Endodermal cell (in vitro differentiated cells): Measurements from ENCODE around the gene STK36. TPM values are rescaled to one million over a fixed set of nuclear protein-coding genes. Genes with fewer than 3 reads are reported as not detected.

ENCODE experiments used
- DNase-seq: peaks from one replicate; pipeline ENCODE4 v3.0.0-alpha.2; 2017
- H3K27ac ChIP-seq: 2 replicates; pipeline ENCODE4 v1.5.1; 2013; ENCODE audit warnings: mild to moderate bottlenecking, low read depth, low read length, moderate library complexity
- H3K27me3 ChIP-seq: 2 replicates; pipeline ENCODE4 v1.6.1; 2013; ENCODE audit warnings: mild to moderate bottlenecking, low read length, moderate library complexity; ENCODE audit not compliant: insufficient read depth, control insufficient read depth, poor library complexity, severe bottlenecking
- H3K36me3 ChIP-seq: 2 replicates; pipeline ENCODE4 v1.7.0; 2013; ENCODE audit warnings: mild to moderate bottlenecking, low read length, moderate library complexity; ENCODE audit not compliant: control insufficient read depth, insufficient read depth
- H3K4me1 ChIP-seq: one replicate; pipeline ENCODE4 v1.7.0; 2013; ENCODE audit warnings: low read length; ENCODE audit not compliant: control insufficient read depth, insufficient read depth
- H3K4me3 ChIP-seq: 2 replicates; pipeline ENCODE4 v1.5.1; 2013; ENCODE audit warnings: mild to moderate bottlenecking, low read length, moderate library complexity
- H3K9ac ChIP-seq: 2 replicates; pipeline ENCODE4 v1.6.1; 2013; ENCODE audit warnings: mild to moderate bottlenecking, low read length, moderate library complexity; ENCODE audit not compliant: poor library complexity, severe bottlenecking; ENCODE audit errors: extremely low read depth
- H3K9me3 ChIP-seq: 2 replicates; pipeline ENCODE4 v1.6.1; 2013; ENCODE audit warnings: mild to moderate bottlenecking, low read length, moderate library complexity; ENCODE audit not compliant: control insufficient read depth
- H3K27ac Mint-ChIP-seq: 2 replicates; pipeline ENCODE4 v1.8.0; 2020; ENCODE audit warnings: mixed read lengths
- H3K27me3 Mint-ChIP-seq: 2 replicates; pipeline ENCODE4 v1.8.0; 2021; ENCODE audit warnings: mild to moderate bottlenecking, mixed read lengths; ENCODE audit not compliant: insufficient read depth
- H3K36me3 Mint-ChIP-seq: 2 replicates; pipeline ENCODE4 v1.8.0; 2020; ENCODE audit warnings: low read depth, mixed read lengths
- H3K4me1 Mint-ChIP-seq: 2 replicates; pipeline ENCODE4 v1.8.0; 2020; ENCODE audit warnings: mixed read lengths
- H3K4me3 Mint-ChIP-seq: 2 replicates; pipeline ENCODE4 v1.8.0; 2020; ENCODE audit warnings: mild to moderate bottlenecking, moderate library complexity, mixed read lengths
- H3K9me3 Mint-ChIP-seq: 2 replicates; pipeline ENCODE4 v1.8.0; 2020; ENCODE audit warnings: mild to moderate bottlenecking, mixed read lengths
- WGBS, 2 experiments: methylation state at CpG; one replicate each; pipeline versions ENCODE4 v1.1.5 to v1.1.7; 2013; ENCODE audit warnings: missing lambda C conversion rate in 2 of 2, mixed read lengths in 1 of 2; ENCODE audit not compliant: insufficient coverage in 1 of 2, insufficient read length in 1 of 2; 5-methylcytosine and 5-hydroxymethylcytosine counted together
- total RNA-seq, 2 donors: library from RNA; stranded (reverse); fragmentation: NEBNext Ultra II Directional in 1 of 2; extraction: Animal tissue kit (Norgen Biotek cat#: 25700) in 1 of 2; gene quantifications; 2 replicates in 1 of 2; 3 replicates in 1 of 2; pipeline ENCODE4 v1.2.1, GENCODE V29; 2021
- TF ChIP-seq, protein P1 (sequence below): fragments of 200-600 bp; sonication (generic); conservative IDR thresholded peaks from 2 replicates; pipeline ENCODE4 v1.5.0; 2021; ENCODE audit warnings: antibody characterized with exemption, mild to moderate bottlenecking

Gene STK36
- total RNA-seq, 2 donors from 2014 or later, result 73.5 to 87.4 TPM

DNA sequence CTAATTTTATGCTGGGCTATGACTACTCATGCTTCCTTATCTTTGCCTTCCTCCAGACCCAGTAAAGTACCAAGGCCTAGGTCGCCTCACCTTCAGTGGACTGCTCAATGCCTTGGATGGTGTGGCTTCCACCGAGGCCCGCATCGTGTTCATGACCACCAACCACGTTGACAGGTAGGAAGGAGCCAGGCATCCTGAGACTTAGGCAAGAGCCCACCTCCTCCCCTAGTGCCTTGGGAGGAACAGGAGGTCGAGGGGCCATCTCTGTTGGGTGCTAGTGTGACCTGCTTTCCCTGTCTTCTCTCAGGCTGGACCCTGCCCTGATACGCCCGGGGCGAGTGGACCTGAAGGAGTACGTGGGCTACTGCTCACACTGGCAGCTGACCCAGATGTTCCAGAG lies 9.1 kb upstream of the STK36 start:
- H3K27me3 ChIP-seq, result no peaks in the 10 kb centered on the region
- H3K27me3 Mint-ChIP-seq, result peaks cover 2% of the 10 kb centered on the region
- H3K36me3 ChIP-seq, result peaks cover 64% of the 10 kb centered on the region
- no peak overlapping the region for H3K27ac Mint-ChIP-seq
- no peak overlapping the region for H3K27ac ChIP-seq
- DNase-seq, result no peak
- no peaks in the 10 kb centered on the region for H3K9me3 Mint-ChIP-seq
- no peaks in the 10 kb centered on the region for H3K9me3 ChIP-seq
- H3K4me3 ChIP-seq, result no peak overlapping the region
- H3K4me1 ChIP-seq, result no peaks in the 10 kb centered on the region
- H3K36me3 Mint-ChIP-seq, result peaks cover 48% of the 10 kb centered on the region
- TF ChIP-seq, protein P1, sequence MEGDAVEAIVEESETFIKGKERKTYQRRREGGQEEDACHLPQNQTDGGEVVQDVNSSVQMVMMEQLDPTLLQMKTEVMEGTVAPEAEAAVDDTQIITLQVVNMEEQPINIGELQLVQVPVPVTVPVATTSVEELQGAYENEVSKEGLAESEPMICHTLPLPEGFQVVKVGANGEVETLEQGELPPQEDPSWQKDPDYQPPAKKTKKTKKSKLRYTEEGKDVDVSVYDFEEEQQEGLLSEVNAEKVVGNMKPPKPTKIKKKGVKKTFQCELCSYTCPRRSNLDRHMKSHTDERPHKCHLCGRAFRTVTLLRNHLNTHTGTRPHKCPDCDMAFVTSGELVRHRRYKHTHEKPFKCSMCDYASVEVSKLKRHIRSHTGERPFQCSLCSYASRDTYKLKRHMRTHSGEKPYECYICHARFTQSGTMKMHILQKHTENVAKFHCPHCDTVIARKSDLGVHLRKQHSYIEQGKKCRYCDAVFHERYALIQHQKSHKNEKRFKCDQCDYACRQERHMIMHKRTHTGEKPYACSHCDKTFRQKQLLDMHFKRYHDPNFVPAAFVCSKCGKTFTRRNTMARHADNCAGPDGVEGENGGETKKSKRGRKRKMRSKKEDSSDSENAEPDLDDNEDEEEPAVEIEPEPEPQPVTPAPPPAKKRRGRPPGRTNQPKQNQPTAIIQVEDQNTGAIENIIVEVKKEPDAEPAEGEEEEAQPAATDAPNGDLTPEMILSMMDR, result no peak
- H3K4me3 Mint-ChIP-seq, result no peak overlapping the region
- H3K4me1 Mint-ChIP-seq, result peaks cover 10% of the 10 kb centered on the region
- H3K9ac ChIP-seq, result no peak overlapping the region
- 95 to 98% methylated on average over 9 to 10 of the region's 10 CpGs for WGBS, 2 experiments

DNA sequence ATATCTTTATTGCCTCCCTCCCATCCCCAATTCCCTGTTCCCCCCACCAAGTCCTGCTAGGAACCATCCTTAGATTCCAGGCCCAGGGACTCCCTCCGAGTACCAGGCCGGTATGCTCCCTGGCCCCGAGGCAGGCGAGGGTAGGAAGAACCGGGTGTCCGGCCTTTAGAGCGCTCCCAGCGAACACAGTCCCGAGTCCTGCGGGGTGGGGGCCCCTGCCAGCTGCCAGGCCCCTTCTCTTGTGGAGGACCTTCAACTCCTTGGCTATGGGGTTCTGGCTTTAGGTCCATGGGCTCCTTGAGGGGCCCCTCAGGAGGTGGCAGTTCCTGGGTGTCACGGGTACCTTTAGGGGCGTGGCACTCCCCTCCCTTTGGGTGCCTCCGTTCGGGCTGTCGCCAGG lies 8.0 kb upstream of the STK36 start:
- no peak overlapping the region for H3K4me3 Mint-ChIP-seq
- no peak overlapping the region for H3K4me3 ChIP-seq
- peaks cover 6% of the 10 kb centered on the region for H3K4me1 Mint-ChIP-seq
- TF ChIP-seq, protein P1, result no peak
- H3K36me3 ChIP-seq, result peaks cover 72% of the 10 kb centered on the region
- no peaks in the 10 kb centered on the region for H3K9me3 Mint-ChIP-seq
- WGBS, 2 experiments, result 95 to 96% methylated on average over 11 to 15 of the region's 15 CpGs
- H3K4me1 ChIP-seq, result no peaks in the 10 kb centered on the region
- H3K27me3 Mint-ChIP-seq, result no peaks in the 10 kb centered on the region
- no peak for DNase-seq
- H3K27ac Mint-ChIP-seq, result no peak overlapping the region
- no peak overlapping the region for H3K9ac ChIP-seq
- no peaks in the 10 kb centered on the region for H3K9me3 ChIP-seq
- H3K27ac ChIP-seq, result no peak overlapping the region
- peaks cover 52% of the 10 kb centered on the region for H3K36me3 Mint-ChIP-seq
- H3K27me3 ChIP-seq, result no peaks in the 10 kb centered on the region

DNA sequence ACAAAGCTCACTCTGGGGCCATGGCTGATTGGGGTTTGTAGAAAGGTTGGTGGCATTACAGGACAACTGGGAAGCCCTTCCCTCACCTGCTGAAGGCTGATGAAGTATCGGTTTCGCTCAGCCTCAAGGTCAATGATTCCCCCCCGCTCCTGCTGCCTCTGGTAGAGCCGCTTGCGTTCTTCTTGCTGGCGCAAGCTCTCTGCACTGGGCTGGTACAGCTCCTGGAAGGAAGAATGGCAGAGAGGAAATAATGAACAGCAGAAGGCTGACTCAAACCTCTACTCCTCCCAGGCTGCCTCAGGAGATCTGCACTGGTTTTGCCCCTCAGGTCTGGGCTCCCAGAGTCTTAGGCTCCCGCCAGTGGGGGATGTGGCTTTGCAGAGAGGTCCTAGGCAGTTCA lies 7.2 kb upstream of the STK36 start:
- H3K4me1 ChIP-seq, result peaks cover 6% of the 10 kb centered on the region
- Mint-ChIP-seq H3K4me3 (no peak overlapping the region), H3K27ac (no peak overlapping the region), H3K27me3 (no peaks in the 10 kb centered on the region), H3K36me3 (peaks cover 52% of the 10 kb centered on the region), H3K9me3 (no peaks in the 10 kb centered on the region), H3K4me1 (peaks cover 6% of the 10 kb centered on the region)
- no peaks in the 10 kb centered on the region for H3K27me3 ChIP-seq
- peaks cover 75% of the 10 kb centered on the region for H3K36me3 ChIP-seq
- TF ChIP-seq, protein P1, result no peak
- no peaks in the 10 kb centered on the region for H3K9me3 ChIP-seq
- no peak overlapping the region for H3K27ac ChIP-seq
- 97 to 98% methylated on average over 6 to 7 of the region's 7 CpGs for WGBS, 2 experiments
- DNase-seq, result no peak
- no peak overlapping the region for H3K4me3 ChIP-seq
- no peak overlapping the region for H3K9ac ChIP-seq
